ENCODE results near the gene WRAP53. TPM values are rescaled to one million over a fixed set of nuclear protein-coding genes. Genes with fewer than 3 reads are reported as not detected.

WRAP53 gene
- total RNA-seq, 1 donor from 2014 or later = 22.1 TPM

DNA sequence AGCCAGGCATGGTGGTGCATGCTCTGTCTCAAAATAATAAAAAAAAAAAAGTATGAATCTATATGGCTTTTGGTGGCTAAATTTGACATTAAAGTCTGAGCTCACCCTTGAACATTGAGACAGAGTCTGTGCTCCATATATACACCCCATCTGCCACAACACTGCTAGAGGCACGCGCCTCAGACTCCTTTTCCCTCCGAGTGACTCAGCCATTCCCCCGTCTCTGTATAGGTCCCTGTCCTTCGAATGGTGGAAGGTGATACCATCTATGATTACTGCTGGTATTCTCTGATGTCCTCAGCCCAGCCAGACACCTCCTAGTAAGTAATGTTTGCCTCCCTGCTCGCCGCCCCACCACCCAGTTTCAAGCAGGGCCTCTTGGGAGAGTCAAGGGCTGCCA, 12.2 kb downstream of the WRAP53 start:
- H3K4me3 Mint-ChIP-seq = no peak overlapping the region
- H3K36me3 Mint-ChIP-seq = peaks cover 10% of the 10 kb centered on the region
- H3K27me3 Mint-ChIP-seq = peaks cover 7% of the 10 kb centered on the region
- TF ChIP-seq, protein P1, sequence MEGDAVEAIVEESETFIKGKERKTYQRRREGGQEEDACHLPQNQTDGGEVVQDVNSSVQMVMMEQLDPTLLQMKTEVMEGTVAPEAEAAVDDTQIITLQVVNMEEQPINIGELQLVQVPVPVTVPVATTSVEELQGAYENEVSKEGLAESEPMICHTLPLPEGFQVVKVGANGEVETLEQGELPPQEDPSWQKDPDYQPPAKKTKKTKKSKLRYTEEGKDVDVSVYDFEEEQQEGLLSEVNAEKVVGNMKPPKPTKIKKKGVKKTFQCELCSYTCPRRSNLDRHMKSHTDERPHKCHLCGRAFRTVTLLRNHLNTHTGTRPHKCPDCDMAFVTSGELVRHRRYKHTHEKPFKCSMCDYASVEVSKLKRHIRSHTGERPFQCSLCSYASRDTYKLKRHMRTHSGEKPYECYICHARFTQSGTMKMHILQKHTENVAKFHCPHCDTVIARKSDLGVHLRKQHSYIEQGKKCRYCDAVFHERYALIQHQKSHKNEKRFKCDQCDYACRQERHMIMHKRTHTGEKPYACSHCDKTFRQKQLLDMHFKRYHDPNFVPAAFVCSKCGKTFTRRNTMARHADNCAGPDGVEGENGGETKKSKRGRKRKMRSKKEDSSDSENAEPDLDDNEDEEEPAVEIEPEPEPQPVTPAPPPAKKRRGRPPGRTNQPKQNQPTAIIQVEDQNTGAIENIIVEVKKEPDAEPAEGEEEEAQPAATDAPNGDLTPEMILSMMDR (conservative IDR thresholded peaks at IDR 0.05) = no peak
- H3K27ac Mint-ChIP-seq = no peak overlapping the region
- H3K4me1 Mint-ChIP-seq (ENCODE audit: unreplicated experiment) = peaks cover 19% of the 10 kb centered on the region
- no peaks in the 10 kb centered on the region for H3K9me3 Mint-ChIP-seq
- no peak for DNase-seq (ENCODE audit: extremely low spot score, unreplicated experiment)

DNA sequence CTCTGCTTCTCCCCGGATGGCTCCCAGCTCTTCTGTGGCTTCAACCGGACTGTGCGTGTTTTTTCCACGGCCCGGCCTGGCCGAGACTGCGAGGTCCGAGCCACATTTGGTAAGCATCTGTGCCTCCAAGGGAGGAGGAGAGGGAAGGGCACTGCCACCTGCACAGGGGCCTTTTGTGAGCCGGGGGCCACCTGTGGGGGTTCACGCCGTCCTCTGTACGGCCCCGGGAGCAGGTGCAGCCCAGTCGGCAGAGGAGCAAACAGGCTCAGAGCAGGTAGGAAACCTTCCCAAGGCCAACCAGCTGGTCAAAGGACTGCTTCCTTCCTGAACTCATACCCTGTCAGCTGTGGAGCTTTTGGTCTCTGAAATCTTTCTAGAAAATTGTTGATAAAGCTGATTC, 13.4 kb downstream of the WRAP53 start:
- no peak overlapping the region for H3K27ac Mint-ChIP-seq
- H3K9me3 Mint-ChIP-seq = no peaks in the 10 kb centered on the region
- TF ChIP-seq, protein P1 (conservative IDR thresholded peaks at IDR 0.05) = no peak
- no peak overlapping the region for H3K4me3 Mint-ChIP-seq
- peaks cover under 1% of the 10 kb centered on the region for H3K36me3 Mint-ChIP-seq
- peaks cover 17% of the 10 kb centered on the region for H3K27me3 Mint-ChIP-seq
- peaks cover 28% of the 10 kb centered on the region for H3K4me1 Mint-ChIP-seq (ENCODE audit: unreplicated experiment)
- DNase-seq (ENCODE audit: extremely low spot score, unreplicated experiment) = no peak

DNA sequence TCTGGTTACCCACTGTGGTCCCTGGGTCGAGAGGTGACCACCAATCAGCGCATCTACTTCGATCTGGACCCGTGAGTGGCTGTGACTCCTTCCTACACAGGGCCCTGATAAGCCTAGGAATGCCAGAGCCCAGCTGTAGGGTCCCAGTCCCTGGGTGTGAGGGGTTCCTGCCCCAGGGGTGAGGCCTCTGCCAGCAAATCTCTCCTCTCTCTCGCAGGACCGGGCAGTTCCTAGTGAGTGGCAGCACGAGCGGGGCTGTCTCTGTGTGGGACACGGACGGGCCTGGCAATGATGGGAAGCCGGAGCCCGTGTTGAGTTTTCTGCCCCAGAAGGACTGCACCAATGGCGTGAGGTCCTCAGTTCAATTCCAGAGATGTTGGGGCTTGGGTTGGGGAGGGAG, 14.5 kb downstream of the WRAP53 start:
- TF ChIP-seq, protein P1 (conservative IDR thresholded peaks at IDR 0.05) = no peak
- Mint-ChIP-seq H3K9me3 (no peaks in the 10 kb centered on the region), H3K27me3 (peaks cover 20% of the 10 kb centered on the region), H3K4me3 (no peak overlapping the region), H3K4me1 (ENCODE audit: unreplicated experiment) (peaks cover 30% of the 10 kb centered on the region), H3K36me3 (no peaks in the 10 kb centered on the region), H3K27ac (no peak overlapping the region)
- no peak for DNase-seq (ENCODE audit: extremely low spot score, unreplicated experiment)

DNA sequence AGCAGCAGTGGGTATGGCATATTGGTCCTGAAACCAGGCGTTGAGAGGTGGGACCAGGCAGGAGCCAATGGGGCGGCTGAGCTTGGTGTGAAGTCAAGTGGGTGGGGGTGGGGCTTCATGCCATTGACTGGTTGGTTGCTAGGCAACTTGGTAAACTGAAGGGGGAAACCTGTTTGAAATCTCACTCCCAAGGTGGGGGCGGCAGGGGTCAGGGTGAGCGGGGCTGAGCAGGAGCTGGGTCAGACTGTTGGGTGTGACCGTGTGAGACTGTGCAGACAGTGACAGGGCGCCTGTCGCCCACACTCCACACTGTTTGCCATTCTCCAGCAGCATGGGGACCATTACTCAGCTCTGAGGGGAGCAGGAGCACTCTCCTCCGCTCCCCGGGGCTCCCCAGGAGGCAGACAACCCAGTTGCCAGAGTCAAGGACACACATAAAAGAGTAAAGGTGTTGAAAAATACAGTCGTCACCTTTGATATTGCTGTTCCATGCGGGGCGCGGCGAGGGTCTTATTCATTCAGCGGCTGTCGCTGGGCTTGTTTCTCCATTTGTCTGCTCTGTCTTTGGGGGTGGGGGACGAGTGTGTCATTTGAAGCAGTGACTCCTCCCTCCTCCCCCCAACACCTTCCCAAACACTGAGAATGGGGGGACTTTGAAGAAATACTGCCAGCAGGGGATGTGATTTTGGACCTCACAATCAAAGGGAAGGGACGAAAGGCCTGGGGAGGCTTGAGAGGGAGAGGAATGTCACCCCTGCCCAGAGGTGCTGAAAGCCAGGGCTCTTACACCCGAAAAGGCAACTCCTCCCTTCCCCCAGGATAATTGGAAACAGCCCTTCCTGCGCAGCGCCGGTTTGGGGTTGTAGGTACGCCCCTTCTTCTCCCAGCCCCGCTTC, 15.6 kb downstream of the WRAP53 start:
- Mint-ChIP-seq H3K36me3 (no peaks in the 10 kb centered on the region), H3K27me3 (peaks cover 20% of the 10 kb centered on the region), H3K27ac (peak overlapping the region; percentile 86), H3K9me3 (no peaks in the 10 kb centered on the region), H3K4me3 (peak overlapping the region; percentile 91), H3K4me1 (ENCODE audit: unreplicated experiment) (peaks cover 30% of the 10 kb centered on the region)
- DNase-seq (ENCODE audit: extremely low spot score, unreplicated experiment) = no peak
- TF ChIP-seq, protein P1 (conservative IDR thresholded peaks at IDR 0.05) = no peak

DNA sequence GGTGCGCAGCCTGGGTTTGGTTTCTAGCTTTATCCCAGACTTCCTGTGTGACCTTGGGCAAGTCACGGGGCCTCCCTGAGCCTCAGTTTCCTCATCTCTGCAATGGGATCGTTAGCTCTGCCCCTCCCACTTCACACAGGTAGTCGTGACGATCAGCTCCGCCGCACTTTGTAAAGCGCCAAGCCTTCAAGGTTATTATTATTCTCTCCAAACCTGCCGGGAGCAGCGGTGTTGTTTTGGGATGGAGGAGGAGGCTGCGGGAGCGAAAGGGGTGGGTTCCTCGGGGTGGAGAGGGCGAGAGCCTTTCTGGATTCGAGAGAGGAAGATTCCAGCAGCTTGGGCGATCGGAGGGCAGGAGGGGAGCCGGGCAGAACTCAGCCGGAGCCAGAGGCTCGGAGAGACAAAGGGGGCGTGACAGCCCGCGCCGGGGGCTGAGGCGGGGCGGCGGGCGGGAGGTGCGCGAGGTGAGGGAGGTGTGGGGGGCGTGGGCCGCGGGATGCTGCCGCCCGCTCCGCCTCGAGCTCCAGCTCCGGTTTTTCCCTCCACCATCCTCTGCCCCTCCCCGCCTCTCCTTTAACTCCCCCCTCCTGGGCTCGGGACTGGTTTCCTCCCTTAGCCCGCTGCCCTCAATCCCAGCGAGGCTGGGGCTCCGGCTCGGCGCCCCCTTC, 16.5 kb downstream of the WRAP53 start, which contains the start of gene EFNB3:
TSS of gene EFNB3 (plus strand) at position 602 of the 668 bp plus-strand sequence. CDS start 397 bp downstream, outside the sequence.
- Mint-ChIP-seq H3K4me3 (peak within 1 kb of the TSS; percentile 91), H3K4me1 (ENCODE audit: unreplicated experiment) (peaks cover 30% of the 10 kb centered on the region), H3K9me3 (no peaks in the 10 kb centered on the region), H3K27ac (peak within 1 kb of the TSS; percentile 86), H3K27me3 (peaks cover 20% of the 10 kb centered on the region), H3K36me3 (no peaks in the 10 kb centered on the region)
- DNase-seq (ENCODE audit: extremely low spot score, unreplicated experiment) = no peak
- TF ChIP-seq, protein P1 (conservative IDR thresholded peaks at IDR 0.05) = no peak
